CD4-positive, alpha-beta T cell (primary cell): ENCODE results near the gene BTBD9. TPM values are rescaled to one million over a fixed set of nuclear protein-coding genes. Genes with fewer than 3 reads are reported as not detected.

Experiments used
- ATAC-seq: fragments of 200-7000 bp; cut with Tn5 transposase; one replicate; pipeline ENCODE4 v1.10.0; 2022; ENCODE audit warnings: mild to moderate bottlenecking; ENCODE audit not compliant: poor library complexity
- CTCF ChIA-PET: fragments of 350-600 bp; sonication (Branson Sonifier 250); formaldehyde crosslinking; loops from one replicate; lab custom pipeline; 2021; ENCODE audit warnings: antibody characterized with exemption, inconsistent platforms; lab: Charles Lee
- POLR2A ChIA-PET: fragments of 350-600 bp; sonication (Branson Sonifier 250); formaldehyde crosslinking; loops from one replicate; lab custom pipeline; 2021; ENCODE audit warnings: antibody characterized with exemption, inconsistent platforms; lab: Charles Lee
- DNase-seq, 14 experiments: peaks; one replicate each; pipeline ENCODE4 v3.0.0-alpha.2; 2013 to 2020; ENCODE audit warnings: mixed read lengths in 2 of 14
- H3K27ac ChIP-seq, 2 donors: one replicate each; pipeline versions ENCODE4 v1.5.1 to v1.7.0; 2013; ENCODE audit warnings: low read length in 2 of 2, low read depth in 1 of 2, mild to moderate bottlenecking in 1 of 2
- H3K27me3 ChIP-seq, 2 experiments: 1 replicate in 1 of 2; 2 replicates in 1 of 2; pipeline versions ENCODE4 v1.6.1 to v1.7.0; 2013; ENCODE audit warnings: low read length in 2 of 2, control low read depth in 1 of 2, mild to moderate bottlenecking in 1 of 2, moderate library complexity in 1 of 2; ENCODE audit not compliant: insufficient read depth in 2 of 2, control insufficient read depth in 1 of 2
- H3K36me3 ChIP-seq: one replicate; pipeline ENCODE4 v1.6.1; 2013; ENCODE audit warnings: low read length, control low read depth; ENCODE audit not compliant: insufficient read depth
- H3K4me1 ChIP-seq: one replicate; pipeline ENCODE4 v1.6.1; 2013; ENCODE audit warnings: low read length, control low read depth; ENCODE audit not compliant: insufficient read depth
- H3K4me3 ChIP-seq: one replicate; pipeline ENCODE4 v1.5.1; 2013; ENCODE audit warnings: mild to moderate bottlenecking, low read length, moderate library complexity
- H3K9me3 ChIP-seq, 2 experiments: 1 replicate in 1 of 2; 2 replicates in 1 of 2; pipeline versions ENCODE4 v1.6.1 to v1.7.0; 2013; ENCODE audit warnings: low read length in 2 of 2, mild to moderate bottlenecking in 2 of 2, control low read depth in 1 of 2, moderate library complexity in 1 of 2; ENCODE audit not compliant: control insufficient read depth in 1 of 2, insufficient read depth in 1 of 2
- H3K27ac Mint-ChIP-seq: one replicate; pipeline ENCODE4 v1.8.0; 2020; ENCODE audit warnings: mixed read lengths
- H3K27me3 Mint-ChIP-seq: one replicate; pipeline ENCODE4 v1.8.0; 2021; ENCODE audit warnings: mixed read lengths
- H3K36me3 Mint-ChIP-seq: one replicate; pipeline ENCODE4 v1.8.0; 2021; ENCODE audit warnings: low read depth, mixed read lengths
- H3K4me1 Mint-ChIP-seq: one replicate; pipeline ENCODE4 v1.8.0; 2021; ENCODE audit warnings: low read depth, mixed read lengths
- H3K4me3 Mint-ChIP-seq: one replicate; pipeline ENCODE4 v1.8.0; 2020; ENCODE audit warnings: mild to moderate bottlenecking, mixed read lengths
- H3K9me3 Mint-ChIP-seq: one replicate; pipeline ENCODE4 v1.8.0; 2020; ENCODE audit warnings: mixed read lengths
- intact Hi-C, 2 experiments: fragments of 100-400 bp; cut with DNase I in 1 of 2; cut with micrococcal nuclease in 1 of 2; formaldehyde crosslinking; loops; one replicate each; pipeline versions ENCODE4 v1.15.1 to v1.9.0; 2023 to 2025; cut with DNase I, micrococcal nuclease
- total RNA-seq, 174 experiments: library from RNA in 2 of 174; stranded (reverse) in 2 of 174; gene quantifications; one replicate each; pipeline ENCODE4 v1.2.3 and lab custom pipeline; 2021 to 2026
- TF ChIP-seq, protein P1 (sequence below): fragments of 200-600 bp; IDR thresholded peaks from one replicate; pipeline ENCODE4 v1.8.0; 2022; ENCODE audit warnings: antibody characterized with exemption, mild to moderate bottlenecking

BTBD9 gene
- total RNA-seq, 2 experiments from 2014 or later = 58.7 to 59.3 TPM

GRCh38 chr6:38268342-38268741, 371.4 kb downstream of the BTBD9 start:
- H3K9me3 Mint-ChIP-seq = no peaks in the 10 kb centered on the region
- H3K4me1 ChIP-seq = peaks cover 3% of the 10 kb centered on the region
- no peaks in the 10 kb centered on the region for H3K27me3 Mint-ChIP-seq
- no peak overlapping the region for H3K27ac ChIP-seq
- intact Hi-C loops = no loop called here
- TF ChIP-seq, protein P1, sequence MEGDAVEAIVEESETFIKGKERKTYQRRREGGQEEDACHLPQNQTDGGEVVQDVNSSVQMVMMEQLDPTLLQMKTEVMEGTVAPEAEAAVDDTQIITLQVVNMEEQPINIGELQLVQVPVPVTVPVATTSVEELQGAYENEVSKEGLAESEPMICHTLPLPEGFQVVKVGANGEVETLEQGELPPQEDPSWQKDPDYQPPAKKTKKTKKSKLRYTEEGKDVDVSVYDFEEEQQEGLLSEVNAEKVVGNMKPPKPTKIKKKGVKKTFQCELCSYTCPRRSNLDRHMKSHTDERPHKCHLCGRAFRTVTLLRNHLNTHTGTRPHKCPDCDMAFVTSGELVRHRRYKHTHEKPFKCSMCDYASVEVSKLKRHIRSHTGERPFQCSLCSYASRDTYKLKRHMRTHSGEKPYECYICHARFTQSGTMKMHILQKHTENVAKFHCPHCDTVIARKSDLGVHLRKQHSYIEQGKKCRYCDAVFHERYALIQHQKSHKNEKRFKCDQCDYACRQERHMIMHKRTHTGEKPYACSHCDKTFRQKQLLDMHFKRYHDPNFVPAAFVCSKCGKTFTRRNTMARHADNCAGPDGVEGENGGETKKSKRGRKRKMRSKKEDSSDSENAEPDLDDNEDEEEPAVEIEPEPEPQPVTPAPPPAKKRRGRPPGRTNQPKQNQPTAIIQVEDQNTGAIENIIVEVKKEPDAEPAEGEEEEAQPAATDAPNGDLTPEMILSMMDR = no peak
- POLR2A ChIA-PET = no interaction called here
- H3K27ac Mint-ChIP-seq = no peak overlapping the region
- peaks cover 22% of the 10 kb centered on the region for H3K36me3 Mint-ChIP-seq
- no peaks in the 10 kb centered on the region for H3K9me3 ChIP-seq
- ATAC-seq (no peak), DNase-seq (no peak)
- H3K4me3 Mint-ChIP-seq = no peak overlapping the region
- no peak overlapping the region for H3K4me3 ChIP-seq
- CTCF ChIA-PET = interaction anchor here (1.0 kb wide), 1 partner anchor 20 kb away, joined by 3 read pairs; no protein-coding TSS in a partner anchor
- H3K27me3 ChIP-seq = no peaks in the 10 kb centered on the region
- H3K36me3 ChIP-seq = peaks cover 2% of the 10 kb centered on the region
- H3K4me1 Mint-ChIP-seq = peaks cover 17% of the 10 kb centered on the region

DNA sequence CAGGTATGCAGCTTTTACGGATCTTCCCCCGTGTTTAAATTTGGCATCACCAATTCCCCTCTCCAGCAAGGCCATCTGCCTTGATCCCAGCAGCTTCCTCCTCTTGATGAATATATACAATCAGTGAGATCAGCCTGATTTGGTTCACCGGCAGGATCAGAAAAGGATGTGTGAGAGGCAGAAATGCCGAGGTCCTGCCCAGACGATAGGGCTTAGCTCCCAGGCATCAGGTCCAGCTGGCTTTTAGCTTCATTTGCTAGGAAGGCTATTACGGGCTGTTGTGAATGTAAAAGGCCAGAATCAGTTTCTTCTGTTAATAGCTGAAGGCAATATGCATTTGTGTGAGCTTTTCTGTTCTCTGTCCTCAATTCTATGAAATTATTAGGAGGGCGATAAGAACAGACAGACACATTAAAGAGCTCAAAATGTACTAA, 372.8 kb downstream of the BTBD9 start:
- Mint-ChIP-seq H3K9me3 (no peaks in the 10 kb centered on the region), H3K4me3 (no peak overlapping the region), H3K4me1 (peaks cover 13% of the 10 kb centered on the region), H3K36me3 (peaks cover 22% of the 10 kb centered on the region), H3K27me3 (no peaks in the 10 kb centered on the region), H3K27ac (no peak overlapping the region)
- Histone ChIP-seq H3K36me3 (peaks cover 2% of the 10 kb centered on the region), H3K27ac (no peak overlapping the region), H3K4me3 (no peak overlapping the region), H3K27me3 (no peaks in the 10 kb centered on the region), H3K4me1 (peaks cover 3% of the 10 kb centered on the region), H3K9me3 (no peaks in the 10 kb centered on the region)
- DNase-seq = no peak
- ChIA-PET POLR2A (no interaction called here), CTCF (no interaction called here)
- no peak for ATAC-seq
- intact Hi-C loops = no loop called here
- TF ChIP-seq, protein P1 = no peak

DNA sequence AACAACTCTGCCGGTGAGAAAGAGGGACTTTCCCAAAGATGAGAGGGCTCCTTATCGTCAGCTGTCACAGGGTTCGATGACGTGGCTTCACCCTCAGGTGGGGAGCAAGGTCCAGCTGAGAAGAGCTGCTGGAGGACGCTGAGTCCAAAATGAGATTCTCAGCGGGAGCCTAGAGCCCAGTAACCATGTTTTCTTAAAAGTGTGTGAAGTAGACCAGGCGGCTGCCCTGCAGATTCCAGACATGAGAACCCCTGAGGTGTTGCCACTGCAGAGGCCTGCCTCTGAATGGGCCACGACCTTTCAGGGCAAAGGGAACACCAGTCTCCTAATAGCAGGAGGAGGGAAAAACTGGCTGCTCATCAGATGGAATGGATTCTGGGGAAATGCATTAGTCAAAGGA, 375.1 kb downstream of the BTBD9 start:
- ATAC-seq = no peak
- no peaks in the 10 kb centered on the region for H3K9me3 Mint-ChIP-seq
- no peaks in the 10 kb centered on the region for H3K27me3 ChIP-seq
- peaks cover 4% of the 10 kb centered on the region for H3K4me1 Mint-ChIP-seq
- ChIA-PET POLR2A (no interaction called here), CTCF (interaction anchor here (0.7 kb wide), 1 partner anchor 14 kb away, joined by 3 read pairs; no protein-coding TSS in a partner anchor)
- no peaks in the 10 kb centered on the region for H3K4me1 ChIP-seq
- peaks cover 2% of the 10 kb centered on the region for H3K36me3 ChIP-seq
- peaks cover 24% of the 10 kb centered on the region for H3K36me3 Mint-ChIP-seq
- H3K27ac Mint-ChIP-seq = no peak overlapping the region
- intact Hi-C loops = no loop called here
- no peak overlapping the region for H3K27ac ChIP-seq
- TF ChIP-seq, protein P1 = no peak
- no peak overlapping the region for H3K4me3 ChIP-seq
- H3K9me3 ChIP-seq = no peaks in the 10 kb centered on the region
- H3K27me3 Mint-ChIP-seq = no peaks in the 10 kb centered on the region
- H3K4me3 Mint-ChIP-seq = no peak overlapping the region
- no peak for DNase-seq
